H9 (cell line): ENCODE results near the gene NMU. TPM values are rescaled to one million over a fixed set of nuclear protein-coding genes. Genes with fewer than 3 reads are reported as not detected.

Source experiments
- DNase-seq: peaks from one replicate; pipeline ENCODE4 v3.0.0-alpha.2; 2017
- H2AFZ ChIP-seq: one replicate; pipeline ENCODE4 v1.6.1; 2013; ENCODE audit warnings: mild to moderate bottlenecking, low read length, control low read depth, moderate library complexity
- H2AK5ac ChIP-seq: 2 replicates; pipeline ENCODE4 v1.6.1; 2013; ENCODE audit warnings: low read length, control low read depth, mixed read lengths; ENCODE audit not compliant: insufficient read length
- H2BK120ac ChIP-seq: one replicate; pipeline ENCODE4 v1.6.1; 2013; ENCODE audit warnings: low read depth, mild to moderate bottlenecking, low read length, control low read depth, inconsistent platforms; ENCODE audit not compliant: poor library complexity, severe bottlenecking
- H2BK12ac ChIP-seq: 2 replicates; pipeline ENCODE4 v1.6.1; 2013; ENCODE audit warnings: low read length, control low read depth, mixed read lengths, low read depth; ENCODE audit not compliant: insufficient read length
- H2BK15ac ChIP-seq: 2 replicates; pipeline ENCODE4 v1.6.1; 2013; ENCODE audit warnings: low read depth, low read length, control low read depth
- H2BK20ac ChIP-seq: one replicate; pipeline ENCODE4 v1.6.1; 2013; ENCODE audit warnings: low read depth, mild to moderate bottlenecking, low read length, control low read depth, inconsistent platforms; ENCODE audit not compliant: poor library complexity, severe bottlenecking
- H2BK5ac ChIP-seq: 2 replicates; pipeline ENCODE4 v1.6.1; 2013; ENCODE audit warnings: low read length, control low read depth, mixed read lengths; ENCODE audit not compliant: insufficient read length
- H3K14ac ChIP-seq: 2 replicates; pipeline ENCODE4 v1.6.1; 2013; ENCODE audit warnings: low read length, control low read depth; ENCODE audit not compliant: insufficient read depth
- H3K18ac ChIP-seq: 2 replicates; pipeline ENCODE4 v1.6.1; 2013; ENCODE audit warnings: low read depth, mild to moderate bottlenecking, mixed read lengths, low read length, control low read depth; ENCODE audit not compliant: insufficient read length
- H3K23ac ChIP-seq: 2 replicates; pipeline ENCODE4 v1.6.1; 2013; ENCODE audit warnings: low read length, control low read depth, mixed read lengths, low read depth; ENCODE audit not compliant: insufficient read length
- H3K23me2 ChIP-seq: 2 replicates; pipeline ENCODE4 v1.6.1; 2013; ENCODE audit warnings: low read depth, mild to moderate bottlenecking, mixed read lengths, low read length, control low read depth; ENCODE audit not compliant: insufficient read length, poor library complexity, severe bottlenecking
- H3K27ac ChIP-seq: 2 replicates; pipeline ENCODE4 v1.5.1; 2013; ENCODE audit warnings: low read length, control low read depth, mixed read lengths, low read depth; ENCODE audit not compliant: insufficient read length
- H3K27me3 ChIP-seq: 2 replicates; pipeline ENCODE4 v1.6.1; 2013; ENCODE audit warnings: low read length, control low read depth, inconsistent platforms; ENCODE audit not compliant: insufficient read depth
- H3K4ac ChIP-seq: 2 replicates; pipeline ENCODE4 v1.6.1; 2013; ENCODE audit warnings: low read depth, mild to moderate bottlenecking, control low read depth, inconsistent platforms, low read length, moderate library complexity
- H3K4me1 ChIP-seq: 2 replicates; pipeline ENCODE4 v1.6.1; 2013; ENCODE audit warnings: low read length, control low read depth, inconsistent platforms; ENCODE audit not compliant: insufficient read depth
- H3K4me2 ChIP-seq: 2 replicates; pipeline ENCODE4 v1.6.1; 2013; ENCODE audit warnings: low read length, control low read depth, mixed read lengths; ENCODE audit not compliant: insufficient read length, insufficient read depth
- H3K56ac ChIP-seq: 2 replicates; pipeline ENCODE4 v1.6.1; 2013; ENCODE audit warnings: low read depth, mild to moderate bottlenecking, mixed read lengths, low read length, control low read depth; ENCODE audit not compliant: insufficient read length
- H3K79me1 ChIP-seq: 2 replicates; pipeline ENCODE4 v1.6.1; 2013; ENCODE audit warnings: low read depth, mild to moderate bottlenecking, moderate library complexity, low read length, control low read depth, inconsistent platforms; ENCODE audit not compliant: insufficient read depth, poor library complexity, severe bottlenecking
- H3K79me2 ChIP-seq: 2 replicates; pipeline ENCODE4 v1.6.1; 2013; ENCODE audit warnings: low read length, control low read depth, inconsistent platforms; ENCODE audit not compliant: insufficient read depth
- H3K9ac ChIP-seq: 2 replicates; pipeline ENCODE4 v1.6.1; 2013; ENCODE audit warnings: low read length, control low read depth, mixed read lengths; ENCODE audit not compliant: insufficient read length; ENCODE audit errors: extremely low read depth
- H3K9me3 ChIP-seq: one replicate; pipeline ENCODE4 v1.6.1; 2013; ENCODE audit warnings: low read depth, low read length, inconsistent platforms; ENCODE audit not compliant: control insufficient read depth
- H3T11ph ChIP-seq: one replicate; pipeline ENCODE4 v1.6.1; 2013; ENCODE audit warnings: mild to moderate bottlenecking, low read length, control low read depth, inconsistent platforms
- H4K20me1 ChIP-seq: one replicate; pipeline ENCODE4 v1.6.1; 2013; ENCODE audit not compliant: control insufficient read depth, insufficient read length, insufficient read depth
- H4K5ac ChIP-seq: 2 replicates; pipeline ENCODE4 v1.6.1; 2013; ENCODE audit warnings: low read depth, mild to moderate bottlenecking, mixed read lengths, low read length, control low read depth; ENCODE audit not compliant: insufficient read length
- H4K8ac ChIP-seq: replicated peaks from 2 replicates; pipeline ENCODE4 v1.6.1; 2013; ENCODE audit warnings: low read length, control low read depth, mixed read lengths, low read depth; ENCODE audit not compliant: insufficient read length
- H4K91ac ChIP-seq: 2 replicates; pipeline ENCODE4 v1.6.1; 2013; ENCODE audit warnings: low read depth, mild to moderate bottlenecking, moderate library complexity, mixed read lengths, low read length, control low read depth; ENCODE audit not compliant: insufficient read length
- H3K27ac Mint-ChIP-seq, 3 experiments: 2 replicates in 2 of 3; 3 replicates in 1 of 3; pipeline ENCODE4 v1.8.0; 2020 to 2021; ENCODE audit warnings: mixed read lengths in 3 of 3, mild to moderate bottlenecking in 1 of 3, moderate library complexity in 1 of 3
- H3K27me3 Mint-ChIP-seq: 2 replicates; pipeline ENCODE4 v1.8.0; 2021; ENCODE audit warnings: low read depth, mild to moderate bottlenecking, moderate library complexity, mixed read lengths
- H3K36me3 Mint-ChIP-seq, 3 experiments: 2 replicates in 2 of 3; 3 replicates in 1 of 3; pipeline ENCODE4 v1.8.0; 2020 to 2021; ENCODE audit warnings: low read depth in 3 of 3, mixed read lengths in 3 of 3; ENCODE audit not compliant: insufficient read depth in 1 of 3
- H3K4me1 Mint-ChIP-seq, 2 experiments: 2 replicates each; pipeline ENCODE4 v1.8.0; 2020; ENCODE audit warnings: mixed read lengths in 2 of 2
- H3K4me3 Mint-ChIP-seq, 2 experiments: 2 replicates in 1 of 2; 3 replicates in 1 of 2; pipeline ENCODE4 v1.8.0; 2020 to 2021; ENCODE audit warnings: mild to moderate bottlenecking in 2 of 2, mixed read lengths in 2 of 2, moderate library complexity in 1 of 2
- H3K9me3 Mint-ChIP-seq, 2 experiments: 2 replicates in 1 of 2; 3 replicates in 1 of 2; pipeline ENCODE4 v1.8.0; 2020; ENCODE audit warnings: mild to moderate bottlenecking in 2 of 2, mixed read lengths in 2 of 2, moderate library complexity in 1 of 2
- CTCF ChIP-seq: fragments of 200-600 bp; sonication (generic); conservative IDR thresholded peaks from 3 replicates; pipeline ENCODE4 v1.8.0; 2021; ENCODE audit warnings: antibody characterized with exemption, mild to moderate bottlenecking
- WGBS: extraction: QIAGEN DNeasy Blood & Tissue Kit; methylation state at CpG from one replicate; pipeline ENCODE4 v1.1.7; 2013; ENCODE audit warnings: missing lambda C conversion rate, low lambda C conversion rate, mixed read lengths; ENCODE audit not compliant: insufficient read length; ENCODE audit errors: extremely low coverage; 5-methylcytosine and 5-hydroxymethylcytosine counted together
- total RNA-seq: library from RNA; stranded (reverse); gene quantifications from 2 replicates; pipeline ENCODE4 v1.2.1, GENCODE V29; 2021

Gene NMU
- total RNA-seq, 1 experiment from 2014 or later: 12.9 TPM

GRCh38 chr4:55561889-55562288 is 74.2 kb downstream of the NMU start:
- Histone ChIP-seq H3K27ac (no peak overlapping the region), H2BK120ac (no peak overlapping the region), H3K79me1 (no peaks in the 10 kb centered on the region), H3K4me2 (no peak overlapping the region), H3K4me1 (no peaks in the 10 kb centered on the region), H4K8ac (no peak overlapping the region), H2AFZ (no peak overlapping the region), H4K20me1 (no peaks in the 10 kb centered on the region), H2BK12ac (no peak overlapping the region), H3K27me3 (no peaks in the 10 kb centered on the region), H3K56ac (no peak overlapping the region), H4K5ac (no peak overlapping the region), H3K23ac (no peak overlapping the region), H2AK5ac (no peak overlapping the region), H2BK20ac (no peak overlapping the region), H3T11ph (no peak overlapping the region), H3K23me2 (no peaks in the 10 kb centered on the region), H3K4ac (no peak overlapping the region), H2BK5ac (no peak overlapping the region), H3K79me2 (no peaks in the 10 kb centered on the region), H3K9me3 (no peaks in the 10 kb centered on the region), H3K18ac (no peak overlapping the region), H3K14ac (no peak overlapping the region), H2BK15ac (no peak overlapping the region), H4K91ac (no peak overlapping the region), H3K9ac (no peak overlapping the region)
- H3K36me3 Mint-ChIP-seq: peaks cover 0 to 4% (median 0%) of the 10 kb centered on the region in 3 experiments; a peak in 4 of 7 replicates
- TF ChIP-seq CTCF: no peak
- H3K27me3 Mint-ChIP-seq: peaks cover 1% of the 10 kb centered on the region; the same call in 1 of the 2 replicates
- H3K27ac Mint-ChIP-seq: no peak overlapping the region
- H3K4me1 Mint-ChIP-seq: peaks cover 21 to 22% of the 10 kb centered on the region in 2 experiments
- H3K9me3 Mint-ChIP-seq: peaks cover 0 to 3% of the 10 kb centered on the region in 2 experiments; a peak in 2 of 5 replicates
- no peak overlapping the region for H3K4me3 Mint-ChIP-seq
- no CpG with 5 or more reads among the region's 1 CpG for WGBS
- no peak for DNase-seq
